Mucosa of descending colon (tissue), 3 donors: ENCODE measurements around the gene CNTN4. TPM values are rescaled to one million over a fixed set of nuclear protein-coding genes. Genes with fewer than 3 reads are reported as not detected.

Source experiments
- ATAC-seq: fragments of 200-7000 bp; cut with Tn5 transposase; one replicate; pipeline ENCODE4 v1.9.1; 2020; ENCODE audit warnings: mild to moderate bottlenecking, moderate library complexity
- DNase-seq, 3 donors: peaks; one replicate each; pipeline ENCODE4 v3.0.0-alpha.2; 2020
- H3K36me3 ChIP-seq: fragments of 200-600 bp; one replicate; pipeline ENCODE4 v1.8.0; 2021; ENCODE audit warnings: low read depth, mild to moderate bottlenecking
- H3K4me1 ChIP-seq: fragments of 200-600 bp; one replicate; pipeline ENCODE4 v1.8.0; 2021; ENCODE audit warnings: low read depth, mild to moderate bottlenecking
- H3K4me3 ChIP-seq: fragments of 200-600 bp; one replicate; pipeline ENCODE4 v1.8.0; 2021; ENCODE audit warnings: mild to moderate bottlenecking
- H3K9me3 ChIP-seq: fragments of 200-600 bp; one replicate; pipeline ENCODE4 v1.8.0; 2021; ENCODE audit warnings: mild to moderate bottlenecking
- CTCF ChIP-seq: fragments of 200-600 bp; IDR thresholded peaks from one replicate; pipeline ENCODE4 v1.8.0; 2022; ENCODE audit warnings: antibody characterized with exemption, mild to moderate bottlenecking
- intact Hi-C, 2 donors: fragments of 100-400 bp; cut with DNase I in 1 of 2; cut with micrococcal nuclease in 1 of 2; formaldehyde crosslinking; loops; one replicate each; pipeline versions ENCODE4 v1.11.0 to v1.11.1; 2022; cut with DNase I, micrococcal nuclease
- total RNA-seq, 3 donors: library from RNA; stranded (reverse); fragmentation: NEBNext Ultra II Directional in 2 of 3; extraction: Animal tissue kit (Norgen Biotek cat#: 25700) in 2 of 3; gene quantifications; one replicate each; pipeline versions ENCODE4 v1.2.1 to v1.2.4, GENCODE V29; 2021 to 2023
- donor health status: DM: no; HTN: no; CAD: no; lungs with moderate emphysema.
- donor health status: DM: no; HTN: no; CAD: no.
- donor health status: DM: no; HTN: yes; CAD: no.

Gene CNTN4
- total RNA-seq, 3 donors from 2014 or later = 7.8 to 41.1 (median 13.4) TPM

- Histone ChIP-seq H3K4me1 (no peaks in the 10 kb centered on the region), H3K4me3 (no peak overlapping the region), H3K9me3 (no peaks in the 10 kb centered on the region), H3K36me3 (no peaks in the 10 kb centered on the region)
- DNase-seq (no peak), ATAC-seq (peak; percentile 79)
- TF ChIP-seq CTCF = no peak
- intact Hi-C loops = no loop called here
These were observed 292.4 kb downstream of the CNTN4 start for GRCh38 chr3:2390926-2391532.

GRCh38 chr3:2391896-2392295, 293.2 kb downstream of the CNTN4 start:
- Histone ChIP-seq H3K9me3 (no peaks in the 10 kb centered on the region), H3K4me1 (no peaks in the 10 kb centered on the region), H3K4me3 (no peak overlapping the region), H3K36me3 (no peaks in the 10 kb centered on the region)
- intact Hi-C loops = no loop called here
- ATAC-seq (no peak), DNase-seq (no peak)
- TF ChIP-seq CTCF = no peak

GRCh38 chr3:2392981-2393380, 294.3 kb downstream of the CNTN4 start:
- Histone ChIP-seq H3K4me1 (no peaks in the 10 kb centered on the region), H3K9me3 (no peaks in the 10 kb centered on the region), H3K36me3 (no peaks in the 10 kb centered on the region), H3K4me3 (no peak overlapping the region)
- no peak for DNase-seq
- no peak for ATAC-seq
- intact Hi-C loops = no loop called here
- no peak for TF ChIP-seq CTCF

- DNase-seq = no peak
- no peak for TF ChIP-seq CTCF
- intact Hi-C loops = no loop called here
- H3K4me1 ChIP-seq = no peaks in the 10 kb centered on the region
- H3K36me3 ChIP-seq = no peaks in the 10 kb centered on the region
- H3K4me3 ChIP-seq = no peak overlapping the region
- no peaks in the 10 kb centered on the region for H3K9me3 ChIP-seq
- ATAC-seq = no peak
These were observed 316.4 kb downstream of the CNTN4 start for GRCh38 chr3:2415083-2415482.

GRCh38 chr3:2420919-2421318, 322.3 kb downstream of the CNTN4 start:
- Histone ChIP-seq H3K36me3 (no peaks in the 10 kb centered on the region), H3K9me3 (no peaks in the 10 kb centered on the region), H3K4me1 (no peaks in the 10 kb centered on the region), H3K4me3 (no peak overlapping the region)
- ATAC-seq (no peak), DNase-seq (no peak)
- no peak for TF ChIP-seq CTCF
- intact Hi-C loops = no loop called here

- Histone ChIP-seq H3K36me3 (no peaks in the 10 kb centered on the region), H3K4me3 (no peak overlapping the region), H3K4me1 (no peaks in the 10 kb centered on the region), H3K9me3 (no peaks in the 10 kb centered on the region)
- intact Hi-C loops = no loop called here
- TF ChIP-seq CTCF = no peak
- no peak for ATAC-seq
- DNase-seq = no peak
These were observed 324.5 kb downstream of the CNTN4 start for GRCh38 chr3:2423143-2423542.
